GM19463 (cell line): ENCODE results near the gene TMTC1.

Experiments
- ATAC-seq: cut with Tn5 transposase; IDR thresholded peaks from one replicate; pipeline ENCODE4 v1.9.1; 2021; ENCODE audit warnings: mild to moderate bottlenecking, moderate library complexity; ENCODE audit not compliant: unreplicated experiment

TMTC1 gene

DNA sequence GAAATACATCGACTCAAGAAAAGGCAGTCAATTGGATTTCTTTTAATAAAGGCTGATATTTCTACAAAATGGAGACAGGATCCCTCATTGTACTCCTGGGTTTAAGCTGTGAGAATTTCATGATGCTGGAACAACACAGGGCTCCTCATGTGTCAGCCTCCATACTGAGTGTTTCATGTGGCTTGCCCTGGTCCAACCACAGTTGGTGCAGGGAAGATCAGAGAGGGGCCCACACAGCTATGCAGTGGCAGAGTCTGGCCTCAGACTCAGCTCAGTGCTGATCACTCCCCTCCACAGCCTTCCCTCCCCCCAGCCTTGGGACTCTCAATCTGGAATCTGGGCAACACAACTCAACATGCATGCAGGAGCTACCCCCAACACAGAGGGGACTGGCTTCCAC is 163.7 kb downstream of the TMTC1 start:
- no peak for ATAC-seq

DNA sequence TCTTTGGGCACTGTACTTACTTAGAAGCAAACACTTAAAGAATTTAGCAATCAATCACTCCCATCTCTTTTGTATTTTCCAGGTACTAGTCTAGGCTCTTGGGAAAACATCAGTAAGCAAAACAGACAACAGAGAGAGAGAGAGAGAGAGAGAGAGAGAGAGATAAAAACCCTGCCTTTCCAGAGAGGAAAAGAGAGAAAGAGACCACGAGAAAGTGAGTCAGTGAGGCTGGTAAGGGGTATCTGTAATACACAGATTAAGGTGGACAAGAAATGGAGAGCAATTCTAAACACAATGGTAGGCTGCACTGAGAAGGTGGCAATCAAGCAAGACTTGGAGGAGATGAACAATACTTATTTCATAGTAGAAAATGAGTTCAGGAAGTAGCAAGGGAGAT is 166.3 kb downstream of the TMTC1 start:
- ATAC-seq = no peak

DNA sequence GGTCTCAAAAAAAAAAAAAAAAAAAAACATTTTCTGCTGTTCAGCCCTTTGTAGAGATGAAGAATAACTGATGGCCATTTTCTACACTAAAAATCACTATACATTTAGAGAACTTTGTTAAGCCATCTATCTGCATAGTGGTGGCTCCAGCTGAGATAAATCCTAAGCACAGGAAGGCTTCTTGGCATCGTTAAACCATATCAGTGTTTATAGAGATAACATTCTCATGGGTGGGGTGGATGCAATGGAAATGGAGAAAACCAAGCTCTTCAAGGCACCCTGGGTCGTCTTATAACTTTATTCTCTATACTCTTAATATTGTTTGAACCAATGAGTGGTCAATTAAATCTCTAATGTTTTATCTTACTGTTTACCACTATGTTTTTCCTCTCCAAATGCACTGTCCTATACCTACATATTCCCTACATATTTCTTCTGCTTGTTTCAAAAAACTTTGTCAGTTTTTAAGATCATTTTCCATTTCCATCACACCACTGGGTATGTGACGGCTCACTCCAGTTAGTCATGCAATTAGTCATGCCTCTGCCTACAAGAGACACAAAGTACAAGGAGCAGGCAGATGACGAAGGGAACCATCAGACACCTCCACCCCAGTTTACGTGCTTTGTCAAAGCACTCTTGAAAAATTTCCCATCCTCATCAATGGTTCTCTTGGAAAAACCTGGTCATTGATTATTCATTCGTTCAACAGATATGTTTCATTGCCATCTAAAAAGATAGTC is 166.9 kb downstream of the TMTC1 start:
- no peak for ATAC-seq

DNA sequence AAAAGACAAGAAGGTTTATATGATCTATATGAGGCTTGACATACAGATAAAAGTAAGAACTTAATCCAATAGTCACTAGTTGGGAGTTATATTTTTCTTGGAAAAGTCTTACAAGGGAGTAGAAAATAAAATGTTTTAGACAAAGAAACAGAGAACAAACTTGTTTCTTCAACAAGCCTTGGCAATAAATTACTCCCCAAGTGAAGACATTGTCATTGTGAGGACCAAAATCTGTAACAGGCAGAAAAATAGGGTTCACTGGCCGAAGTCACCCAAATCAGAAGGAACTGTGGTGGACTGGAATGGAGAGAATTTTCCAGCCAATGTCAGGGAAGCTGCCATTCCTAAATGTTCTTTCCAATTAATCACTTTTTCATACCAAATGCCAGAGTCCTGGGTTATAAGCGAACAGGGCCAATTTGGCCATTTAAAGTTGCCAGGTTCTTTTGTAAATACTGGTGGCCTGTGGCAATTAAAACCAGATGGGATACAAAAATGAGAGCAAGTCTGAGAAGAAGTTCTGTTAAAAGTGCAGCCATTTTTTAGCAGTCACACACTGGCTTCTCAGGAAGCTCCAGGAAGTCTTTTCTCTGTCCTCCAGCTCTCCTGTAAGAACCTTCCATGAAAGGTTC is 168.9 kb downstream of the TMTC1 start:
- ATAC-seq = no peak

DNA sequence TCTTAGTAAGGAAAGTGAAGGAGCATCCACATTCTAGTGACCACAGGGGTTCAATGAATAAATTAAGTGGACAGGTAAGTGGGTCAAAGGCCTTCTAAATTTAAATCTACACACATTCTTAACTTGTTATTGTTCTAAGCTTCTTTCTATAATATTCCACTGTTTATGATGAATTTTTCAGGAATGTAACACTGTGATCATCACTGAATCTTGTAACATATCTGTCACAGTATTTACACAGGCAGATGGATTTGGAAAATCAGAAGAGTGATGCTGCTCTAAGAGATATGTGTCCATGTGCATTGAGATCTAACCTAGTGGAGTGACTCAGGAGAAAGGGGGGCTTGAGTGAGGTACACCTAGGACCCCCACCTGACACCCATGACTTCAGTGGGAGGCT is 170.8 kb downstream of the TMTC1 start:
- no peak for ATAC-seq

DNA sequence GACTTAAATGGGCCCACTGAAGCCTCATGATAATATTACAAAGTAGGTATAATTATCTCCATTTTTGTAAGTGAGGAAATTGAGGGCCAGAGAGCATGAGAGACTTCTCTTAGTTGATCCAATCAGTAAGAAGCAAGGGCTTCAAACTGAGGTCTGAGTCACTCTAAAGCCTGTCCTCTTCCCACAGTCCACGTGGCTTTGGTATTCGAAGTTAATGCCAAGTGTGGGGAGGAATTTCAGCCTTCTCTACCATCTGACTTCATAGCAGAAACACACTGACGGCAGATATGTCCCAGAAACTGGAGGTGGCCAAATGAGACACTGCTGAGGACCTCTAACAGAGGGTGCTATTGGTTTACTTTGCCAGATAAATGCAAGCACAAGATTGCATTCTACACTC is 171.8 kb downstream of the TMTC1 start:
- ATAC-seq = no peak

DNA sequence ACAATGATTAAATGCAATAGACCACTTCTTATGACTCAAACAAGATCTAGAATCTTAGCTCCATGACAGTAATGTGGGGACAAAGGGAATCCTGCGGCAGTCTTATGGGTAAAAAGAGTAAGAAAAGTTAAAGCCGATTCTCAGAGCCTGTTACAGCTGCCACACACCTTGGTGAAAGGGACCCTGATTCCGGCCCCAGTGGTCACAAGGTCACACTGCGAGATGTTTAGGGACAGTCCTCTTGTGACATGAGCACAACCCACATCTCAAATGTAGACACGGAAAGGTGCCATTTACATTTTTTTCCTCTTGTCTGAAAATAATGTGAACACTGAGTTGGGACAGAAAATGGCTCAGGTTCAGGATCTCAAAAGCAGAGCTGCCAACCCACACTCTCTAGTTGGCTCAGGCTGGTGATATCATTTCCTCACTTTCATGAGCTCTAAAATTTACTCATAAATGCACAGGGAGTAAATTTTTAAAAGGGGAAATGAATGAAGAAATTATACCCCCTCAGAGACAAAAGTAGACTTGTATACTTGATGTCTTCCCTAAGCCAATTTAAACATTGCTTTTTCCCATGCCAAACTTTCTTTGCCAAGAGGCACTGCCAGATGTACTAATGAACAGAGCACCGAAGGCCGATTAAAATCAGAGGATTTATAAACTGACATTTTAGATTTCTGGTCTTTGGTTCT is 173.1 kb downstream of the TMTC1 start:
- no peak for ATAC-seq

DNA sequence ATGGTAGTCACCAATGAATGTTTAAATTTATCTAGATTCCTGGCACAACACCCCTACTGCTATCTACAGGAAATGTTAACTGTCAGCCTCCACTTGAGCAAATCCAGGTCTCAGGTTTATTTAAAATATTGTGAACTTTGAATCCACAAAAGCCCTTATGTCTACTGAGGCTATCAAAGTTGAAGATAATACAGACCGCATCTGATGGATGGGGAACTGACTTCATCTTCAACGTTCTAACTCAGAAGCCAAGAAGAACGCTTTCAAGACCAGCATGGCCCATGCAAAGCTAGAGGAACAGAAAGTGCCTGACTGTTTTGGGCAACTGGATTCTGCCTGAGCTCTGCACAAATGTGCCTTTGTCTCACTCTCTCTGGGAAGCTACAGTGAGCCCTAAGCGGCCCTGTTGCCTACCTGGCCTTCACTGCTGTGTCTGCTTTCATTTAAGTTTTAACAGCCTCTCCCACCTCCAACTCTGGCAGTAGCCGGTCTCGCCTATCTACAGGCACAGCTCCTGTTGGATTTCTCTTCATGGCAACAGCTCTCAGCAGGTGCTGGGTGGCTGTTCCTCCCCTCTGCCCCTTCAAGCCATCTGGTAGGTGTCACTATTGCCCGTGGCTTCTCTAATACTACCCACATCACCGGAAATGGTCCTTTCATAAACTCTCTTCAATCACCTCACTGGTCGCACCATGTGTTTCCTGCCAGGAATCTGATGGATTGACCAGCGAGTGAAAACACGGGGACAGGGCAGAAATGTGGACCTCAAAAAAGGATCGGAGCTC is 174.1 kb downstream of the TMTC1 start:
- no peak for ATAC-seq

DNA sequence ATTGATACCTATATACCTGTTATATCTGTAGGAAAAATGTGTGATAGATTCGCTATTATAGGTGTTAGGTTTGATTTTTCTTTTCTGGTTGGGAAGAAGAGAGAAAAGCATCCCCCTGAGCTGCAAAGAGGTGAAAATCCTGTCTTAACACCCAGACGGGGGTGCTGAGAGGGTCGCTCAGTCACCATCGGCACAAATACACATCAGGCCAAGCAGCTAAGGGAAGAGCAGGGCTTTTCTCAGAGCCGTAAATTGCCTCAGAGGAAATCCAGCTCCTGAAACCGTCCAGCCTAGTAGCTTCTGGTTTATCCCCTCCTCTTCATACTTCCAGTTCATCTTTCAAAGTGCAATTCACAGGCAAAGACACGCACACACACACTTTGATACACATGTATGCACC is 175.2 kb downstream of the TMTC1 start:
- no peak for ATAC-seq

DNA sequence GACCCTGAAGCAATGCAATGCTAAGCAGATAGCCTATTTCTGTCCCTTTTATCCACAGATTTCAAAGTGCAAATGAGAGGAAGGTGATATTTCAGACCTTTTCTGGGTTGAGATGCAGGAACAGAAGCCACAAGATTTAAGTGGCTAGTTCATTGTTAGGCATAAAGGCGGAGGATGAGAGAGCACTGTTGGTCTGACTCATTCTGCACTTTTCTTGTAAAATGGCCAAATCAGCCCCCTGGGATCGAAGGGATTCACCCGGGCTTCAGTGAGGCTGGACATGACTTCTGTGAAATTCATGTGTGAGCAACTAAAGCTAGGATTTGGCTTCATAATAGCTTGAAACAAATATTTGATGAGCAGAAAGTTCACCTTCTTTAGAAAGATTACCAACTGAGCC is 184.4 kb downstream of the TMTC1 start:
- ATAC-seq = no peak

DNA sequence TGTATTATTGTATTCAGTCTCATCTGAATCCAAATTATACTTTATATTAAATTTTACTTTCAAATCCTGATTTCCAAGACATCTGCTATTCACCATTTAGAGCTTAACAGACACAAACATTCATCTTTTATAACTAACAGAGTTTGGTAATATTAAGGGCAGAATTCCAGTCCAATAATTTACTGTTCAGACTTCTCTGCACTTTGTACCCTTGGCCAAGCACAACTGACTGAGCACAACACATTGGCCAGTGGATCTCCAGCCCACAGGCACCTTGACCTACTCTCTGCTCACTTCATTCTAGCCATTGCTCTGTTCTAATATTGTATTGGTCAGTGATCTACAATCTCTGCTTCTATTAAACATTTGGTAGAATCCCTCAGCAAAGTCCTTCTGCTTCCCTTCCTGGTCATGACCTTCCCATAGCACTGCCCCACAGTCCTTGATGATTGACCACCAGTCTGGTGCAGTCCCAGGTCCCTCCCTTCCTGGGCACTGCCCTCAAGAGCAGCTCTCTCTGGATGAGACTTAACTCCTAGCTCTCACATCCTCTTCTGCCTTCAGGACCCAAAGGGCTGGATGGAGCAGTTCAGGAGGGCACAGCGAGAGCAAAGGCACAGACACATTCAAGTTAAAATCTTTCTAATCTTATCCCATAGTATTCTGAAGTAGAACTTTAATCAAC is 188.5 kb downstream of the TMTC1 start:
- no peak for ATAC-seq

DNA sequence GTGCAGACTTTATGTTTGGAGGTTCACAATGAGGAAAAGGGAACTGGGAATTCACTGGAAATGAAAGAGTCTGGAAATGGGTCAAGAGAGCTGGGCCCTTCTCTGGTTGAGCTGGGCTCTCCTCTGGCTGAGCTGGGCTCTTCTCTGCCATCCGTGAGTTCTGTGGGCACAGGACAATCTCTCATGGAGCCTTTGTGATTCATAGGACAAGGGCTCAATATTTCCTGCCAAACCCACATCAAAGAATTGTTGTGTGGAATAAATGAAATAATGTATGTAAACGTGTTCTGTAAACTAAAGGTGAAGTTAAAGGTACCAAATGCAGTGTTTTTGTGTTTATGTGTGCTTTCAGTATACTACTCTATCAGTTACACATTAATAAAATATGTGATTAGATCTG is 190.7 kb downstream of the TMTC1 start:
- no peak for ATAC-seq

DNA sequence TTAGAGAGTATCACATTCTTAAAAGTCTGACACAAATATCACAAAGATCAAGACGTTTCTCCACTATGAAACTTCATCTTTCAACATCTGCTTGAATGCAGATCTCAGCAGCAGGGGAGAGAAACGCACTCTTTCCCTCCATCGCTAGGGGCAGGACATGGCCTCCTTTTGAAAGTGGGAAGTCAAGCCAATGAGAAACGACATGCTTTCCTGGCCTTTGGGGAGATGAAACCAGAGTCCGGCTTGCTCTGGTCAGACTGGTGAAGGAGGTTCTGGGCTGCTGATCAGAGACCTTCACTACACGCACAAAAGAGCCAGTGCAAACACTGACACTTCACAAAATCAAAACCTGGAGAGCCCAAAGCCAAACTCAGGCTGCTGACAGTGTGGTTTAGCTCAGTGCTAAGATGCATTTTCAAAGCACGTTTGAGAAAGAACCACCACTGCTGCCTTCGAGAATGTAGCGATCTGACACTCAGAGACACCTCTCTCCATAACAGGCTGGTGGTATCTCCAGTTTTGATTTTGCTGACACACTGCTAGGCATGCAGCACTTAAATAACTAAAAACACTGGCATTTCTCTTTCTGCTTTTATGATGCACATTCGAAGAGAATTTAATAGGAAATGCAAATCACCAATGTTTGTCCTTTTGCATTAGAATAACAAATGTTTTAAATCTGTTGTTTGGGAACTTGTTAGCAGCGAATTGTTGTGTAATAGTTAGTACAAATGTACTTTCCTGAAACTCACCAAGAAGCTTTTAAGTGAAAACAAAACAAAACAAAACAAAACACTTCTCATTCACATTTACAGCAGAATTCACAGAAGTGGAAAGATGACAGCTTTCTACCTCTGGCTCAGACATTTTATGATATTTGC is 192.4 kb downstream of the TMTC1 start:
- no peak for ATAC-seq

DNA sequence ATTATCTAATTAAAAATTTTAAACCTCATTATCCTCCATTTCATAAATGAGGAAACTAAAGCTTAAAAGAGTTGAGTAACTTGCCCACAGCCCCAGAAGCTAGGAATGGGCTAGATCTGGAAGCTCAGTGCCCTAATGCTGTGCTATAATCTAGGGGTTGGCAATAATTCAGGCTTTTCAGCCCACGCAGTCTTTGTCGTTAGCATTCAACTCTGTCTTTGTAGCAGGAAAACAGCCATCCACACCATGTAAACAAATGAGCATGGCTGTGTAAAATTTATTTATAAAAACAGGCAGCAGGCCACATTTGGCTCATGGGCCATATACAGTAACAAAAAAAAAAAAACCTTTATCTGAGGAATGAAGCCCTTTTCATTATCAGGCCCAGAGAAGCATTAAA is 193.9 kb downstream of the TMTC1 start:
- no peak for ATAC-seq

DNA sequence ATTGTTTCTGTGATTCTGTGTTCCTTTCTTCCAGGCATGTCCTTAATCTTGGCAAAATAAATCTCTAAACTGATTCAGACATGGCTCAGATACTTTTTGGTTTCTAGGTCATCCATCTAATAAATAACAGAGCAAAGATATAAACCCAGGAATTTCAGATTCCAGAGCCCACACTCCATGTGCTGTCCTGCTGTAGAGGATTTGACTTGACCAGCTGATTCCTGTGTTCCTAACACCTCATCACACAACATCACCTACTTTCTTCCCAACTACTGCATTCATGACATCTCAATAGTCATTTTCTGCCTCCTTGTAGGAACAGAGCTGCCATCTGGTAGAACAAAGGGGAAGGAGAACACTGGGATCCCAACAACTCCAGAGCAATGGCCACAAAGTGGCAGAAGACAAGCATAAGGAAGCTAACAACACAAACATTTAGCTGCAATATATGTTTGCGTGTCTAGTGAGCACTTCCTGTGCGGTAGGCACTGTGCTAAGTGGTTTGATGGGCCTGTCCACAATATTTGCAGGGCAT is 194.4 kb downstream of the TMTC1 start:
- no peak for ATAC-seq

DNA sequence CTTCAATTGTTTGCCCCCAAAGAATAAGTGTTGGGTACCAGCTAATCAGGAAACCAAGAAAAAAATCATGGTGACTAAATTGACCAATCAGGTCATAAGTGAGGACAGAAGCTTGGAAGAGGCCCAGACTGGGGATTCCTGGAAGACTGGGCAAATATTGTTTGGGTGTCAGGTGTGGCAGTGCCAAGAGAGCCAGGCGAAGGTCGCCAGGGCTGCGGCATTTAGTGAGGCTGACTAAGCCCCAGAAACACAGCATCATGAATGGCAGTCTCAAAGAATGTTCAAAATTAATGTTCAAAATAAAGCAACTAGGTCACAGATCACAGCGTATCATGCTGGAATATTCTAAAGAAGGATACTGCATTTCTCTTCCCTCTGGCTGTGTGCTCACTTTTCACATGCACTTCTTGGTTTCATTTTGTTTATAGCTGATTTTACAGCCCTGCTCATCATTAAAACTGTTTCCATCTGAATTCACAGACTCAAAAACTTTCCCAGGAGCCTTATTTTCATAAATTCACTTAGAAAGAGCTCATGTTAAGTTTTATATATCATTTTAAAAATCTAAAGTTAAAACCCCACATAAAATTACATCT is 201.0 kb downstream of the TMTC1 start:
- no peak for ATAC-seq

DNA sequence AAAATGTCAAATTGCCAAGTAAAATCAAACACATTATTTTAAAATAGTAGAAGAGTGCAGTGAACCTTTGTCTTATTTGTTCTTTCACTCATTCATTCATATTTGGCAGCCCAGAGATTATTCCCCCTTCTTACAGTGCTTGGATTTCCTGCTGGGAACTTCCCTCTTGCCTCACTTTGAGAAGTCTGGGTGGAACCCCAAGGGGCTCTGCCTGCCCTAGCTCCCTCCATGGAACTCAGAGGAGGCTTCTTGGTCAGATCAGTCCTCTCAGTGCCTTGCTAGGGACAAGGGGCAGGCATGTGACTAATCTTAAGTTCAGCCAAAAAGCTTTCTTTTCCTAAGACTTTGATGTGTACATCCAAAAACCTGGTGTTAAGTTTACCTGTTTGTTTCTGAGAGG is 201.6 kb downstream of the TMTC1 start:
- no peak for ATAC-seq

DNA sequence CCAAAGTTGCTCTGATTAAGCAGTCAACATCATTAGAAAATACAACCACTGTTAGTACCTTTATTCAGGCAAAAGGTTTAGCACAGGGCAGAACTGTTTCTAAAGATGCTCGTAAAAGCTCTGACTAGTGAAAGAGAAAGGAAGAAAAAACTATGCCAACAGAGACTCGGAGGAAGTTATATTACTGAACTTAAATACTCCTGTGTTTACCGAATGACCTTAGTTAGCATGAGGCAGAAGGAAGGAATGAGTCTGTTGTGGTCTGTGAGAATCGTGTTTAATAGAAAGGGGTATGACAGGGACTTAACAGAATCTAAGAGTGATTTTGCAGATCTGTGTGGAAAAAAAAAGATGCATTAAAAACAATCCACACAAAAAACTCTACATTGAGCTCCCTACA is 202.1 kb downstream of the TMTC1 start:
- peak; percentile 67 for ATAC-seq

DNA sequence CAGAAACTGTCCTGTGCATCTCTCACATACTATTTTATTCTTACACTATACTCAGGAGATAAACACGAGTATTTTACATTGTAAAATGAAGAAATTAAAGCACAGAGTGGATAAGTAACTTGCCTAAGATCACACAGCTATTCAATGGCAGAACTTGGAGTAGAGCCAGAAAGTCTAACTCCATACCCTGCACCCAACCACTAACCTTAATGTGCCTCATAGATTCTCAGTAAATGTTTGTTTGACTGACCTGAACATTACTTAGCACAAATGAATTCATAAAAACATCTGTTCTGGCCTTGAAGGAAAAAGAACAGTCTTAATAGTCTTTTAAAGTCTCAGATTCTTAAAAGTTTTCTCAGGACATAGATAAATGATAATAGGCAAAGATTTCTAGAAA is 202.8 kb downstream of the TMTC1 start:
- ATAC-seq = no peak
